ENCODE data around the gene OBSCN. TPM values are rescaled to one million over a fixed set of nuclear protein-coding genes. Genes with fewer than 3 reads are reported as not detected.

OBSCN gene
- total and polyA plus RNA-seq, 7 donors: 0.92 to 21.0 (median 13.1) TPM

GRCh38 chr1:228291906-228292608, 84.2 kb downstream of the OBSCN start:
- Histone ChIP-seq H3K4me1 (no peaks in the 10 kb centered on the region), H3K36me3 (no peaks in the 10 kb centered on the region), H3K27ac (no peak overlapping the region), H3K9me3 (no peaks in the 10 kb centered on the region), H3K4me3 (no peak overlapping the region), H3K27me3 (no peaks in the 10 kb centered on the region)
- TF ChIP-seq POLR2A (IDR thresholded peaks at IDR 0.05) (no peak), POLR2AphosphoS5 (IDR thresholded peaks at IDR 0.05) (no peak), CTCF (IDR thresholded peaks at IDR 0.05) (no peak), EP300 (IDR thresholded peaks at IDR 0.05) (no peak)
- intact Hi-C loops (cut with DNase I): no loop called here
- 79 to 89% methylated on average over 16 of the region's 16 CpGs for WGBS, 2 donors
- no peak for DNase-seq

- intact Hi-C loops (cut with DNase I): no loop called here
Observed at GRCh38 chr1:228292609-228292911, 84.7 kb downstream of the OBSCN start.

GRCh38 chr1:228293393-228293792, 85.5 kb downstream of the OBSCN start:
- Histone ChIP-seq H3K4me1 (no peaks in the 10 kb centered on the region), H3K27ac (no peak overlapping the region), H3K9me3 (no peaks in the 10 kb centered on the region), H3K36me3 (no peaks in the 10 kb centered on the region), H3K27me3 (no peaks in the 10 kb centered on the region), H3K4me3 (no peak overlapping the region)
- no peak for DNase-seq
- intact Hi-C loops (cut with DNase I): no loop called here
- WGBS, 2 donors: 93 to 94% methylated on average over 15 of the region's 15 CpGs
- TF ChIP-seq EP300 (IDR thresholded peaks at IDR 0.05) (no peak), POLR2A (IDR thresholded peaks at IDR 0.05) (no peak), CTCF (IDR thresholded peaks at IDR 0.05) (no peak), POLR2AphosphoS5 (IDR thresholded peaks at IDR 0.05) (no peak)

More at GRCh38 chr1:228292609-228292911, 84.7 kb downstream of the OBSCN start:
- H3K4me3 ChIP-seq: no peak overlapping the region
- 87 to 93% methylated on average over 9 of the region's 9 CpGs for WGBS, 2 donors
- no peaks in the 10 kb centered on the region for H3K27me3 ChIP-seq
- H3K4me1 ChIP-seq: no peaks in the 10 kb centered on the region
- no peak overlapping the region for H3K27ac ChIP-seq
- H3K9me3 ChIP-seq: no peaks in the 10 kb centered on the region
- DNase-seq: no peak
- TF ChIP-seq POLR2AphosphoS5 (IDR thresholded peaks at IDR 0.05) (no peak), POLR2A (IDR thresholded peaks at IDR 0.05) (no peak), EP300 (IDR thresholded peaks at IDR 0.05) (no peak)
- no peaks in the 10 kb centered on the region for H3K36me3 ChIP-seq

GRCh38 chr1:228293816-228294500, 86.1 kb downstream of the OBSCN start:
- Histone ChIP-seq H3K4me1 (no peaks in the 10 kb centered on the region), H3K27ac (no peak overlapping the region), H3K4me3 (no peak overlapping the region), H3K9me3 (no peaks in the 10 kb centered on the region), H3K27me3 (no peaks in the 10 kb centered on the region), H3K36me3 (no peaks in the 10 kb centered on the region)
- 86 to 94% methylated on average over 14 of the region's 14 CpGs for WGBS, 2 donors
- intact Hi-C loops (cut with DNase I): no loop called here
- no peak for DNase-seq
- TF ChIP-seq POLR2AphosphoS5 (IDR thresholded peaks at IDR 0.05) (no peak), CTCF (IDR thresholded peaks at IDR 0.05) (no peak)

GRCh38 chr1:228294717-228295116, 86.9 kb downstream of the OBSCN start:
- no peak for DNase-seq
- 89 to 94% methylated on average over 10 of the region's 10 CpGs for WGBS, 2 donors
- no peaks in the 10 kb centered on the region for H3K27me3 ChIP-seq
- H3K36me3 ChIP-seq: no peaks in the 10 kb centered on the region
- no peaks in the 10 kb centered on the region for H3K4me1 ChIP-seq
- no peak overlapping the region for H3K27ac ChIP-seq
- H3K4me3 ChIP-seq: no peak overlapping the region
- H3K9me3 ChIP-seq: no peaks in the 10 kb centered on the region
- intact Hi-C loops (cut with DNase I): no loop called here
- no peak for TF ChIP-seq POLR2AphosphoS5 (IDR thresholded peaks at IDR 0.05)
- TF ChIP-seq POLR2A (IDR thresholded peaks at IDR 0.05): no peak
- no peak for TF ChIP-seq EP300 (IDR thresholded peaks at IDR 0.05)
- TF ChIP-seq CTCF (IDR thresholded peaks at IDR 0.05): no peak

Data from sigmoid colon (tissue), 7 donors.